Measurements from ENCODE around the gene DUSP22.
"Not testable (repeated sequence)": the region's sequence is repeated elsewhere in the genome, so short reads cannot be mapped to it uniquely, and the experiment has no call there.

DUSP22 gene

GRCh38 chr6:324116-324728 lies 31.9 kb downstream of the DUSP22 start:
- no peak for DNase-seq (ENCODE audit: low read depth)

GRCh38 chr6:324729-325125 lies 32.4 kb downstream of the DUSP22 start:
- DNase-seq (ENCODE audit: low read depth), result no peak

- not testable (repeated sequence) for DNase-seq (ENCODE audit: low read depth)
These were observed 33.0 kb downstream of the DUSP22 start for GRCh38 chr6:325161-325860.

GRCh38 chr6:326066-326465 lies 33.8 kb downstream of the DUSP22 start:
- DNase-seq (ENCODE audit: low read depth), result not testable (repeated sequence)

GRCh38 chr6:326896-327537 lies 34.7 kb downstream of the DUSP22 start:
- DNase-seq (ENCODE audit: low read depth), result no peak

- no peak for DNase-seq (ENCODE audit: low read depth)
These were observed 35.3 kb downstream of the DUSP22 start for GRCh38 chr6:327538-328116.

GRCh38 chr6:328136-328670 lies 35.9 kb downstream of the DUSP22 start:
- no peak for DNase-seq (ENCODE audit: low read depth)

- no peak for DNase-seq (ENCODE audit: low read depth)
These were observed 36.6 kb downstream of the DUSP22 start for GRCh38 chr6:328924-329323.

GRCh38 chr6:329888-330691 lies 37.8 kb downstream of the DUSP22 start:
- DNase-seq (ENCODE audit: low read depth), result no peak

- no peak for DNase-seq (ENCODE audit: low read depth)
These were observed 38.7 kb downstream of the DUSP22 start for GRCh38 chr6:330948-331347.

- no peak for DNase-seq (ENCODE audit: low read depth)
These were observed 39.6 kb downstream of the DUSP22 start for GRCh38 chr6:331622-332521.

GRCh38 chr6:332671-333070 lies 40.4 kb downstream of the DUSP22 start:
- no peak for DNase-seq (ENCODE audit: low read depth)

- DNase-seq (ENCODE audit: low read depth), result no peak
These were observed 41.2 kb downstream of the DUSP22 start for GRCh38 chr6:333379-334002.

- no peak for DNase-seq (ENCODE audit: low read depth)
These were observed 42.5 kb downstream of the DUSP22 start for GRCh38 chr6:334536-335510.

- no peak for DNase-seq (ENCODE audit: low read depth)
These were observed 43.3 kb downstream of the DUSP22 start for GRCh38 chr6:335572-335971.

GRCh38 chr6:336159-337114 lies 44.1 kb downstream of the DUSP22 start:
- no peak for DNase-seq (ENCODE audit: low read depth)

- peak; percentile 8 for DNase-seq (ENCODE audit: low read depth)
These were observed 45.6 kb downstream of the DUSP22 start for GRCh38 chr6:337805-338368.

GRCh38 chr6:338815-339262 lies 46.6 kb downstream of the DUSP22 start:
- no peak for DNase-seq (ENCODE audit: low read depth)
